Measurements from ENCODE around the gene TECPR2. TPM values are rescaled to one million over a fixed set of nuclear protein-coding genes. Genes with fewer than 3 reads are reported as not detected.

TECPR2 gene
- total and polyA plus RNA-seq, 2 of the 13 experiments (the other 11 are each of a cell fraction or from before 2014, with no cell fraction given), result 3.5 to 5.7 TPM

GRCh38 chr14:102524451-102525218, 161.9 kb downstream of the TECPR2 start (continued):
- TF ChIP-seq ZBTB14 (CRISPR knock-in tag; IDR thresholded peaks at IDR 0.05), result no peak
- TF ChIP-seq ZNF883 (CRISPR knock-in tag; IDR thresholded peaks at IDR 0.05; ENCODE audit: not compliant biosample characterization), result peak; percentile 62
- no peak for TF ChIP-seq ZNF138 (CRISPR knock-in tag; IDR thresholded peaks at IDR 0.05; ENCODE audit: low read depth)
- TF ChIP-seq HNF1B (CRISPR knock-in tag; IDR thresholded peaks at IDR 0.05), result peak; percentile 90
- TF ChIP-seq ZNF567 (CRISPR knock-in tag; IDR thresholded peaks at IDR 0.05; ENCODE audit: borderline replicate concordance), result no peak
- TF ChIP-seq LBX2 (CRISPR knock-in tag; IDR thresholded peaks at IDR 0.05; ENCODE audit: borderline replicate concordance), result 0 out of 2 replicates have a peak, but pooled peaks have one; percentile 58
- TF ChIP-seq ZNF841 (CRISPR knock-in tag; IDR thresholded peaks at IDR 0.05; ENCODE audit: borderline replicate concordance), result no peak
- TF ChIP-seq AHR (CRISPR knock-in tag; IDR thresholded peaks at IDR 0.05), result no peak
- TF ChIP-seq HMGXB4 (CRISPR knock-in tag; IDR thresholded peaks at IDR 0.05; ENCODE audit: borderline replicate concordance in 1 of 2, low read depth in 1 of 2), result peak; percentile 88 to 91; a peak in 3 of 4 replicates
- no peak for TF ChIP-seq SCMH1 (CRISPR knock-in tag; IDR thresholded peaks at IDR 0.05; ENCODE audit: borderline replicate concordance)
- TF ChIP-seq NRL (CRISPR knock-in tag; IDR thresholded peaks at IDR 0.05; ENCODE audit: borderline replicate concordance), result no peak
- TF ChIP-seq RNF2 (conservative IDR thresholded peaks at IDR 0.05; ENCODE audit: low read depth), result no peak; the same call in 1 of the 2 replicates
- no peak for TF ChIP-seq SNRNP70 (IDR thresholded peaks at IDR 0.05; ENCODE audit: low read depth, low read length)
- TF ChIP-seq, protein P1, sequence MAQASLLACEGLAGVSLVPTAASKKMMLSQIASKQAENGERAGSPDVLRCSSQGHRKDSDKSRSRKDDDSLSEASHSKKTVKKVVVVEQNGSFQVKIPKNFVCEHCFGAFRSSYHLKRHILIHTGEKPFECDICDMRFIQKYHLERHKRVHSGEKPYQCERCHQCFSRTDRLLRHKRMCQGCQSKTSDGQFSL (CRISPR knock-in tag; IDR thresholded peaks at IDR 0.05), result no peak
- no peak for TF ChIP-seq SNAPC2 (CRISPR knock-in tag; IDR thresholded peaks at IDR 0.05)
- peak; percentile 75 for TF ChIP-seq ELF1 (CRISPR knock-in tag; IDR thresholded peaks at IDR 0.05)
- TF ChIP-seq CREM (IDR thresholded peaks at IDR 0.05), result no peak
- no peak for TF ChIP-seq CREM (CRISPR knock-in tag; IDR thresholded peaks at IDR 0.05)
- TF ChIP-seq GATAD1 (CRISPR knock-in tag; IDR thresholded peaks at IDR 0.05), result peak; percentile 72
- TF ChIP-seq ZNF274 (CRISPR knock-in tag; IDR thresholded peaks at IDR 0.05), result 0 out of 2 replicates have a peak, but pooled peaks have one; percentile 48
- TF ChIP-seq JUND (CRISPR knock-in tag; IDR thresholded peaks at IDR 0.05), result no peak
- peak; percentile 63 for TF ChIP-seq ERF (CRISPR knock-in tag; IDR thresholded peaks at IDR 0.05)
- TF ChIP-seq, protein P2, sequence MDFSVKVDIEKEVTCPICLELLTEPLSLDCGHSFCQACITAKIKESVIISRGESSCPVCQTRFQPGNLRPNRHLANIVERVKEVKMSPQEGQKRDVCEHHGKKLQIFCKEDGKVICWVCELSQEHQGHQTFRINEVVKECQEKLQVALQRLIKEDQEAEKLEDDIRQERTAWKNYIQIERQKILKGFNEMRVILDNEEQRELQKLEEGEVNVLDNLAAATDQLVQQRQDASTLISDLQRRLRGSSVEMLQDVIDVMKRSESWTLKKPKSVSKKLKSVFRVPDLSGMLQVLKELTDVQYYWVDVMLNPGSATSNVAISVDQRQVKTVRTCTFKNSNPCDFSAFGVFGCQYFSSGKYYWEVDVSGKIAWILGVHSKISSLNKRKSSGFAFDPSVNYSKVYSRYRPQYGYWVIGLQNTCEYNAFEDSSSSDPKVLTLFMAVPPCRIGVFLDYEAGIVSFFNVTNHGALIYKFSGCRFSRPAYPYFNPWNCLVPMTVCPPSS (IDR thresholded peaks at IDR 0.05), result no peak
- no peak for TF ChIP-seq MIER2 (CRISPR knock-in tag; IDR thresholded peaks at IDR 0.05)
